Hepatocyte (in vitro differentiated cells): ENCODE measurements around the gene SPRED2. TPM values are rescaled to one million over a fixed set of nuclear protein-coding genes. Genes with fewer than 3 reads are reported as not detected.

Experiments used
- DNase-seq: peaks from one replicate; pipeline ENCODE4 v3.0.0-alpha.2; 2016; ENCODE audit warnings: low spot score
- H2AFZ ChIP-seq: fragments of 200-600 bp; sonication (generic); 2 replicates; pipeline ENCODE4 v1.6.0; 2016; ENCODE audit warnings: antibody characterized with exemption, mild to moderate bottlenecking
- H3K27ac ChIP-seq: fragments of 200-600 bp; sonication (generic); 2 replicates; pipeline ENCODE4 v1.5.1; 2016; ENCODE audit warnings: mild to moderate bottlenecking
- H3K27me3 ChIP-seq: fragments of 200-600 bp; sonication (generic); 2 replicates; pipeline ENCODE4 v1.6.1; 2016
- H3K36me3 ChIP-seq: fragments of 200-600 bp; sonication (generic); replicated peaks from 2 replicates; pipeline ENCODE4 v1.5.1; 2016; ENCODE audit warnings: low read depth; ENCODE audit not compliant: insufficient read depth
- H3K4me1 ChIP-seq: fragments of 200-600 bp; sonication (generic); 2 replicates; pipeline ENCODE4 v1.5.1; 2016; ENCODE audit warnings: mild to moderate bottlenecking, moderate library complexity; ENCODE audit not compliant: insufficient read depth
- H3K4me2 ChIP-seq: fragments of 200-600 bp; sonication (generic); 2 replicates; pipeline ENCODE4 v1.6.0; 2016
- H3K4me3 ChIP-seq: fragments of 200-600 bp; sonication (generic); 2 replicates; pipeline ENCODE4 v1.5.1; 2016; ENCODE audit warnings: mild to moderate bottlenecking
- H3K79me2 ChIP-seq: fragments of 200-600 bp; sonication (generic); 2 replicates; pipeline ENCODE4 v1.6.0; 2017; ENCODE audit warnings: mild to moderate bottlenecking
- H3K9me2 ChIP-seq: fragments of 200-600 bp; sonication (generic); replicated peaks from 2 replicates; pipeline ENCODE4 v1.6.0; 2017; ENCODE audit warnings: mild to moderate bottlenecking; ENCODE audit not compliant: insufficient read depth
- H3K9me3 ChIP-seq: fragments of 200-600 bp; sonication (generic); 2 replicates; pipeline ENCODE4 v1.5.1; 2016; ENCODE audit warnings: low read depth, mild to moderate bottlenecking
- H4K20me1 ChIP-seq: fragments of 200-600 bp; sonication (generic); 2 replicates; pipeline ENCODE4 v1.6.0; 2016; ENCODE audit warnings: mild to moderate bottlenecking; ENCODE audit not compliant: insufficient read depth, poor library complexity, severe bottlenecking
- EZH2 ChIP-seq: fragments of 200-600 bp; sonication (generic); IDR thresholded peaks from 2 replicates; pipeline ENCODE4 v1.6.1; 2016; ENCODE audit warnings: antibody characterized with exemption, mild to moderate bottlenecking, borderline replicate concordance
- EZH2phosphoT487 ChIP-seq: fragments of 200-600 bp; sonication (generic); IDR thresholded peaks from one replicate; pipeline ENCODE4 v1.6.1; 2018; ENCODE audit warnings: antibody characterized with exemption, mild to moderate bottlenecking, low read depth, moderate library complexity; ENCODE audit not compliant: unreplicated experiment, severe bottlenecking
- WGBS: methylation state at CpG from one replicate; pipeline ENCODE4 v1.1.6; 2016; ENCODE audit warnings: low lambda C conversion rate; ENCODE audit errors: missing lambda C conversion rate; 5-methylcytosine and 5-hydroxymethylcytosine counted together
- polyA plus RNA-seq: library from polyadenylated mRNA; unstranded; fragments of >200 nt; fragmentation: Nextera tagmentation; extraction: Ambion mirVana; gene quantifications from 2 replicates; pipeline ENCODE4 v1.2.1, GENCODE V29; 2016
- total RNA-seq: library from RNA; depleted of rRNA; stranded (reverse); fragments of >200 nt; gene quantifications from 2 replicates; pipeline ENCODE4 v1.2.3, GENCODE V29; 2014
- TF ChIP-seq, protein P1 (sequence below): fragments of 200-600 bp; sonication (generic); IDR thresholded peaks from 2 replicates; pipeline ENCODE4 v1.5.1; 2016; ENCODE audit warnings: antibody characterized with exemption, mild to moderate bottlenecking; ENCODE audit not compliant: poor library complexity

SPRED2 gene
- total and polyA plus RNA-seq, 2 experiments from 2014 or later, result 12.7 to 14.1 TPM

DNA sequence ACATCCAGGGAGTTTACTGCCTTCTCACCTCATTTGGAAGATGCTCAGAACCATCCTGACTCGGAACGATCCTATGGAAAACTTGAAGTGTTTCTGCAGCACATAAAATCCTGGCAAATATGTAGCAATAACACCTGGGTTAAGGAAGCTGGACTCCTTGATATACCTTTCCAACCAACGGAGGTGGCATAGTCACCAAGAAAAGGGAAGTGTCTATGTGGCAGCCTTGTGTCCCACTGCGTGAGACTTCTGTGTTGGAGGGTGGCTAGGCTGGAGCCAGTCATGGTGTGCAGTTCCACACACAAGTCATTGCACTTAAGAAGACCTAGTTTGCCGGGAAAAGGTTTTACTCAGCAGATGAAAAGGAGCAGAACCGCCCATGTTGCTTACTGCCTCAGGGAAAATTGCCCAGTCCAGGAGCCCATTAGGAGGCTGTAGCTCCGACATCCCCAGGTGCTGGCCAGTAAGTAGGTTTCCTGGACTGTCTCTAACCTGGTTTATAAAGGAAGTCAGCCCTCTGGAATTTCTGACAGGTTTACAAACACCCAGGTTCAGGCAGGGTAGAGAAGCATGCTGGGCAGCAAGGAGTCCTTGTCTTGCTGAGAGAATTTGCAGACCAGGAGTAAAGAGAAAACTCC lies 46.2 kb upstream of the SPRED2 start:
- 65% methylated on average over 7 of the region's 7 CpGs for WGBS
- no peak overlapping the region for H3K27ac ChIP-seq

DNA sequence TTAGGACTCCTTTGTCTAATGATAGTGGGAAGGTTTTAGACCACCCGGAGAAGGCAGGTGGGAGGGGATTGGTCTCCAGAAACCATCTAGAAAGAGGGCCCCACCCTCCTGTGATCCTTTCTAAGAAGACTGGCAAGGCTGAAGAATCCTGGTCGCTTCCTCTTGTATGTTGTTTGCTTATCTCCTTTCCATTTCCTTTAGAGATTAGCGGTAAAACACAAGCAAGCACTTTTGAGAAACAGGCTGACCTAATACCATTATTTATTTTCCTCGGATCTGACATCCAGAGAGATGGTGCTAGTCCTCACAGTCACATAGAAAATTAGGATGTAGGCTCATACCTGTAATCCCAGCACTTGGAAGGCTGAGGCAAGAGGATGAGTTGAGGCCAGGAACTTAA lies 45.2 kb upstream of the SPRED2 start:
- no peak for DNase-seq
- Histone ChIP-seq H4K20me1 (no peaks in the 10 kb centered on the region), H3K27me3 (no peaks in the 10 kb centered on the region), H3K4me1 (no peaks in the 10 kb centered on the region), H3K79me2 (no peaks in the 10 kb centered on the region), H3K4me2 (no peak overlapping the region), H3K9me2 (no peaks in the 10 kb centered on the region), H3K9me3 (no peaks in the 10 kb centered on the region), H2AFZ (no peak overlapping the region), H3K4me3 (no peak overlapping the region), H3K27ac (no peak overlapping the region), H3K36me3 (no peaks in the 10 kb centered on the region)
- TF ChIP-seq, protein P1, sequence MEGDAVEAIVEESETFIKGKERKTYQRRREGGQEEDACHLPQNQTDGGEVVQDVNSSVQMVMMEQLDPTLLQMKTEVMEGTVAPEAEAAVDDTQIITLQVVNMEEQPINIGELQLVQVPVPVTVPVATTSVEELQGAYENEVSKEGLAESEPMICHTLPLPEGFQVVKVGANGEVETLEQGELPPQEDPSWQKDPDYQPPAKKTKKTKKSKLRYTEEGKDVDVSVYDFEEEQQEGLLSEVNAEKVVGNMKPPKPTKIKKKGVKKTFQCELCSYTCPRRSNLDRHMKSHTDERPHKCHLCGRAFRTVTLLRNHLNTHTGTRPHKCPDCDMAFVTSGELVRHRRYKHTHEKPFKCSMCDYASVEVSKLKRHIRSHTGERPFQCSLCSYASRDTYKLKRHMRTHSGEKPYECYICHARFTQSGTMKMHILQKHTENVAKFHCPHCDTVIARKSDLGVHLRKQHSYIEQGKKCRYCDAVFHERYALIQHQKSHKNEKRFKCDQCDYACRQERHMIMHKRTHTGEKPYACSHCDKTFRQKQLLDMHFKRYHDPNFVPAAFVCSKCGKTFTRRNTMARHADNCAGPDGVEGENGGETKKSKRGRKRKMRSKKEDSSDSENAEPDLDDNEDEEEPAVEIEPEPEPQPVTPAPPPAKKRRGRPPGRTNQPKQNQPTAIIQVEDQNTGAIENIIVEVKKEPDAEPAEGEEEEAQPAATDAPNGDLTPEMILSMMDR, result no peak
- TF ChIP-seq EZH2phosphoT487, result no peak
- TF ChIP-seq EZH2, result no peak
- WGBS, result 37% methylated on average over 4 of the region's 4 CpGs

More for the DNA sequence above, 46.2 kb upstream of the SPRED2 start:
- no peaks in the 10 kb centered on the region for H3K27me3 ChIP-seq
- no peaks in the 10 kb centered on the region for H3K9me2 ChIP-seq
- H3K4me1 ChIP-seq, result no peaks in the 10 kb centered on the region
- H2AFZ ChIP-seq, result no peak overlapping the region
- no peaks in the 10 kb centered on the region for H3K79me2 ChIP-seq
- no peak overlapping the region for H3K4me2 ChIP-seq
- DNase-seq, result no peak
- H4K20me1 ChIP-seq, result no peaks in the 10 kb centered on the region
- TF ChIP-seq, protein P1, result no peak
- no peak for TF ChIP-seq EZH2
- TF ChIP-seq EZH2phosphoT487, result no peak
- no peak overlapping the region for H3K4me3 ChIP-seq
- no peaks in the 10 kb centered on the region for H3K36me3 ChIP-seq
- H3K9me3 ChIP-seq, result no peaks in the 10 kb centered on the region

DNA sequence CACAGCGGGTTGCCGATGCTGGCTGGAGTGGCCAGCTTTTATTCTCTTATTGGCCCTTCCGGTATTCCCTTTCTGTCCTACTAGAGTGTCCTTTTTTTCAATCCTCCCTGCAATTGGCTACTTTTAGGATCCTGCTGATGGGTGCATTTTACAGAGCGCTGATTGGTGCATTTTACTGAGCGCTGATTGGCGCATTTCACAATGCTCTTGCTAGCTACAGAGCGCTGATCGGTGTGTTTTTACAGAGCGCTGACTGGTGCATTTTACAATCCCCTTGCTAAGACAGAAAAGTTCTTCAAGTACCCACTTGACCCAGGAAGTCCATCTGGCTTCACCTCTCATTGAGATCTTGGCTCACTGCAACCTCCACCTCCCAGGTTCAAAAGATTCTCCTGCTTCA lies 44.4 kb upstream of the SPRED2 start:
- over 99% methylated on average over 9 of the region's 9 CpGs for WGBS
- Histone ChIP-seq H3K27ac (no peak overlapping the region), H3K79me2 (no peaks in the 10 kb centered on the region), H3K4me2 (no peak overlapping the region), H3K9me2 (no peaks in the 10 kb centered on the region), H3K4me1 (no peaks in the 10 kb centered on the region), H3K27me3 (no peaks in the 10 kb centered on the region), H3K4me3 (no peak overlapping the region), H4K20me1 (no peaks in the 10 kb centered on the region), H3K9me3 (no peaks in the 10 kb centered on the region), H3K36me3 (no peaks in the 10 kb centered on the region), H2AFZ (no peak overlapping the region)
- DNase-seq, result no peak
- TF ChIP-seq EZH2phosphoT487 (no peak), EZH2 (no peak)
- TF ChIP-seq, protein P1, result no peak

DNA sequence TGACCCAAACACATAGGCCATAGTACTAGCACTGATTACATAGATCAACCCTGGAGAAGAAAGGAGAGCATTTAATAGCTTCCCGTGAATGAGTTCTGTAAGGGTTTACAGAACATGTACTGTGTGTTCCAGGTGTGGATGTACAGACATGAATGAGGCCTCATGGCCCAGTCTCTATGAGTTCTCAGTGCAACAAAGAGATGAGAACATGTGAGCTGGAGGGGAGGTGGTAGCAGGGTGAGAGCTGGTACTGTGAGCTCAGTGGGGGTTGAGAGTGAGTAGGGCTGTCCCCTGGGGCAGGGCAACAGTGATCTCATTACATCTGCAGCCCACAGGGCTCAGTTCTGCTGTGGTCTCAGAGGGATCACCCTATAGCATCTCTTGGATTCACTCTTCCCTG lies 42.6 kb upstream of the SPRED2 start:
- no peak overlapping the region for H2AFZ ChIP-seq
- no peaks in the 10 kb centered on the region for H3K4me1 ChIP-seq
- TF ChIP-seq, protein P1, result no peak
- TF ChIP-seq EZH2 (no peak), EZH2phosphoT487 (no peak)
- no peaks in the 10 kb centered on the region for H3K27me3 ChIP-seq
- 90% methylated on average over 1 of the region's 1 CpG for WGBS
- no peak overlapping the region for H3K4me3 ChIP-seq
- H3K79me2 ChIP-seq, result no peaks in the 10 kb centered on the region
- H3K27ac ChIP-seq, result no peak overlapping the region
- no peak for DNase-seq
- H4K20me1 ChIP-seq, result no peaks in the 10 kb centered on the region
- H3K9me2 ChIP-seq, result no peaks in the 10 kb centered on the region
- no peaks in the 10 kb centered on the region for H3K36me3 ChIP-seq
- no peaks in the 10 kb centered on the region for H3K9me3 ChIP-seq
- no peak overlapping the region for H3K4me2 ChIP-seq
